CD4-positive, alpha-beta memory T cell (primary cell): ENCODE measurements around the gene MAD2L1. TPM values are rescaled to one million over a fixed set of nuclear protein-coding genes. Genes with fewer than 3 reads are reported as not detected.

Experiments used
- CTCF ChIA-PET: fragments of 350-600 bp; sonication (Branson Sonifier 250); formaldehyde crosslinking; loops from one replicate; lab custom pipeline; 2021; ENCODE audit warnings: inconsistent platforms; ENCODE audit not compliant: partially characterized antibody; lab: Charles Lee
- POLR2A ChIA-PET: fragments of 350-600 bp; sonication (Branson Sonifier 250); formaldehyde crosslinking; loops from one replicate; lab custom pipeline; 2021; ENCODE audit not compliant: partially characterized antibody; lab: Charles Lee
- DNase-seq, 5 donors: peaks; one replicate each; pipeline versions ENCODE4 v3.0.0 to v3.0.0-alpha.2; 2020 to 2022; ENCODE audit warnings: mixed read lengths in 1 of 5
- H3K27ac ChIP-seq: one replicate; pipeline ENCODE4 v1.7.0; 2013; ENCODE audit warnings: low read depth, low read length
- H3K27me3 ChIP-seq: 2 replicates; pipeline ENCODE4 v1.7.0; 2013; ENCODE audit warnings: mild to moderate bottlenecking, low read length, moderate library complexity; ENCODE audit not compliant: insufficient read depth
- H3K36me3 ChIP-seq: 2 replicates; pipeline ENCODE4 v1.7.0; 2013; ENCODE audit warnings: mild to moderate bottlenecking, low read length, moderate library complexity; ENCODE audit not compliant: insufficient read depth
- H3K4me1 ChIP-seq: 2 replicates; pipeline ENCODE4 v1.7.0; 2013; ENCODE audit warnings: mild to moderate bottlenecking, low read length, moderate library complexity; ENCODE audit not compliant: insufficient read depth
- H3K4me3 ChIP-seq, 2 donors: one replicate each; pipeline ENCODE4 v1.7.0; 2013; ENCODE audit warnings: low read length in 2 of 2, mild to moderate bottlenecking in 1 of 2
- H3K9me3 ChIP-seq, 2 donors: one replicate each; pipeline ENCODE4 v1.7.0; 2013; ENCODE audit warnings: low read length in 2 of 2, control low read depth in 1 of 2; ENCODE audit not compliant: control insufficient read depth in 1 of 2
- H3K27ac Mint-ChIP-seq, 7 donors: one replicate each; pipeline ENCODE4 v1.8.0; 2020 to 2021; ENCODE audit warnings: mixed read lengths in 7 of 7, mild to moderate bottlenecking in 6 of 7, inconsistent platforms in 3 of 7, moderate library complexity in 3 of 7
- H3K27me3 Mint-ChIP-seq, 2 donors: one replicate each; pipeline ENCODE4 v1.8.0; 2020 to 2021; ENCODE audit warnings: mixed read lengths in 2 of 2
- H3K36me3 Mint-ChIP-seq, 2 donors: one replicate each; pipeline ENCODE4 v1.8.0; 2020 to 2021; ENCODE audit warnings: mixed read lengths in 2 of 2, inconsistent platforms in 1 of 2, mild to moderate bottlenecking in 1 of 2
- H3K4me1 Mint-ChIP-seq, 4 donors: one replicate each; pipeline ENCODE4 v1.8.0; 2020 to 2021; ENCODE audit warnings: mixed read lengths in 4 of 4, mild to moderate bottlenecking in 1 of 4
- H3K4me3 Mint-ChIP-seq, 8 donors: one replicate each; pipeline ENCODE4 v1.8.0; 2020 to 2021; ENCODE audit warnings: mixed read lengths in 8 of 8, mild to moderate bottlenecking in 7 of 8, moderate library complexity in 6 of 8, inconsistent platforms in 3 of 8
- H3K9me3 Mint-ChIP-seq, 8 donors: one replicate each; pipeline ENCODE4 v1.8.0; 2020 to 2021; ENCODE audit warnings: mixed read lengths in 8 of 8, mild to moderate bottlenecking in 5 of 8, inconsistent platforms in 3 of 8, moderate library complexity in 1 of 8
- intact Hi-C: fragments of 100-400 bp; cut with micrococcal nuclease; formaldehyde crosslinking; loops from one replicate; pipeline ENCODE4 v1.15.1; 2023
- polyA plus RNA-seq, 2 donors: library from polyadenylated mRNA; unstranded; fragments of 300-500 nt; fragmentation: Illumina TruSeq; gene quantifications; one replicate each; pipeline ENCODE4 v1.2.3, GENCODE V29; 2021
- total RNA-seq, 2 experiments: library from RNA; stranded (reverse); gene quantifications; one replicate each; pipeline ENCODE4 v1.2.3, GENCODE V29; 2021

MAD2L1 gene
- total and polyA plus RNA-seq, 4 experiments from 2014 or later = 8.0 to 24.3 (median 11.9) TPM

DNA sequence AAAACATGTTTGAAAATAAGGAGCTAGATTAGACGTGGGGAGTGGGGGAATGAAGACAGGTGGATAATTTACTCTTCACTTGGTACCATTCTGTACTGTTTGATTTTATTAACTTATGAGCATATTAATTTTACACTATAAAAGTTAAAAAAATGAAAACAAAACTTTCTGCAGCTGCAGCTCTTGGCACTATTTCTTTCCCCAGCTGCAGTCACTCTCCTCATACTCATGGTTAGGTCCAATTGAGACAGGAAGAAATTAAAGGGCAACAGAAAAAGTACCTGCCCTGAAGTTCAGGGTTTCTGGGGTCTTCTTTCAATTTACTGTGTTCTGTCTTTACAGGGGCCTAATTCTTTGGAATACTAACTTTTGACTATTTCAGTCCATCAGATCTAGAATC is 15.4 kb downstream of the MAD2L1 start:
- Histone ChIP-seq H3K9me3 (no peaks in the 10 kb centered on the region), H3K4me3 (no peak overlapping the region), H3K36me3 (no peaks in the 10 kb centered on the region), H3K4me1 (no peaks in the 10 kb centered on the region), H3K27ac (no peak overlapping the region), H3K27me3 (no peaks in the 10 kb centered on the region)
- ChIA-PET POLR2A (no interaction called here), CTCF (interaction anchor here (1.0 to 1.4 kb wide), 4 partner anchors 20 to 739 kb away, joined by 3 to 10 read pairs (median 4); partner anchors contain the start of gene PDE5A)
- Mint-ChIP-seq H3K4me1 (peaks cover 2 to 6% (median 3%) of the 10 kb centered on the region in 4 donors), H3K4me3 (no peak overlapping the region), H3K9me3 (no peaks in the 10 kb centered on the region), H3K27ac (no peak overlapping the region), H3K36me3 (no peaks in the 10 kb centered on the region), H3K27me3 (no peaks in the 10 kb centered on the region)
- DNase-seq = no peak
- intact Hi-C loops = loop anchor here (5.0 kb wide), 1 partner anchor 1279 kb away; no protein-coding TSS in a partner anchor

- Histone ChIP-seq H3K9me3 (no peaks in the 10 kb centered on the region), H3K4me1 (no peaks in the 10 kb centered on the region), H3K4me3 (no peak overlapping the region), H3K27ac (no peak overlapping the region), H3K36me3 (no peaks in the 10 kb centered on the region), H3K27me3 (no peaks in the 10 kb centered on the region)
- H3K4me1 Mint-ChIP-seq = peaks cover 2 to 6% (median 3%) of the 10 kb centered on the region in 4 donors
- no peaks in the 10 kb centered on the region for H3K9me3 Mint-ChIP-seq
- ChIA-PET CTCF (interaction anchor here (2.2 kb wide), 1 partner anchor 1067 kb away, joined by 5 read pairs; no protein-coding TSS in a partner anchor), POLR2A (no interaction called here)
- intact Hi-C loops = loop anchor here (1.0 to 5.0 kb wide), 5 partner anchors 421 to 1278 kb away; no protein-coding TSS in a partner anchor
- peak overlapping the region in 1 of 7 donors; percentile 35 for H3K27ac Mint-ChIP-seq
- no peaks in the 10 kb centered on the region for H3K27me3 Mint-ChIP-seq
- peak; percentile 63 to 74 (median 69) for DNase-seq
- peak overlapping the region in 6 of 8 donors; percentile 13 to 87 (median 46) for H3K4me3 Mint-ChIP-seq
- no peaks in the 10 kb centered on the region for H3K36me3 Mint-ChIP-seq
These were observed 16.7 kb downstream of the MAD2L1 start for GRCh38 chr4:120049732-120050494.

DNA sequence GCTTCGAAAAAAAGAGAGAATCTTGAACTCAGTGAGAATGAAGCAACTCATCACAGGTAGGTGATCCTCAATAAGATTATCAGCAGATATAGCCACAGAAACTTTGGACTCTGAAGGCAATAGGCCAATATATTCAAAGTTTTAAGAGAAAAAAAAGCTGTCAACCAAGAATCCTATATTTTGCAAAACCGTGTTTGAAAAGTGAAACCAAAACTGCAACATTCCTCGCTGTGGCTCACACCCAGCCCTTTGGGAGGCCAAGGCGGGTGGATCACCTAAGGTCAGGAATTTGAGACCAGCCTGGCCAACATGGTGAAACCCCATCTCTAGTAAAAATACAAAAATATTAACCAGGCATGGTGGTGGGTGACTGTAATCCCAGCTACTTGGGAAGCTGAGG is 22.8 kb downstream of the MAD2L1 start:
- Histone ChIP-seq H3K4me3 (no peak overlapping the region), H3K4me1 (no peaks in the 10 kb centered on the region), H3K9me3 (no peaks in the 10 kb centered on the region), H3K36me3 (no peaks in the 10 kb centered on the region), H3K27me3 (no peaks in the 10 kb centered on the region), H3K27ac (no peak overlapping the region)
- CTCF ChIA-PET = no interaction called here
- H3K9me3 Mint-ChIP-seq = peaks cover 0 to 13% (median 7%) of the 10 kb centered on the region in 8 donors
- DNase-seq = no peak
- H3K27me3 Mint-ChIP-seq = no peaks in the 10 kb centered on the region
- POLR2A ChIA-PET = no interaction called here
- intact Hi-C loops = no loop called here
- no peak overlapping the region for H3K4me3 Mint-ChIP-seq
- no peak overlapping the region for H3K27ac Mint-ChIP-seq
- H3K36me3 Mint-ChIP-seq = peaks cover 0 to 4% of the 10 kb centered on the region in 2 donors
- peaks cover 0 to 3% (median 0%) of the 10 kb centered on the region in 4 donors for H3K4me1 Mint-ChIP-seq

- H3K27me3 ChIP-seq = no peaks in the 10 kb centered on the region
- Mint-ChIP-seq H3K27me3 (peaks cover 9 to 17% of the 10 kb centered on the region in 2 donors), H3K36me3 (no peaks in the 10 kb centered on the region), H3K4me3 (no peak overlapping the region), H3K9me3 (peaks cover 0 to 1% (median 0%) of the 10 kb centered on the region in 8 donors), H3K27ac (no peak overlapping the region), H3K4me1 (no peaks in the 10 kb centered on the region)
- H3K4me3 ChIP-seq = no peak overlapping the region
- H3K27ac ChIP-seq = no peak overlapping the region
- POLR2A ChIA-PET = no interaction called here
- no peaks in the 10 kb centered on the region for H3K36me3 ChIP-seq
- no peaks in the 10 kb centered on the region for H3K4me1 ChIP-seq
- CTCF ChIA-PET = no interaction called here
- H3K9me3 ChIP-seq = no peaks in the 10 kb centered on the region
- intact Hi-C loops = no loop called here
- no peak for DNase-seq
These were observed 29.2 kb downstream of the MAD2L1 start for GRCh38 chr4:120037411-120037810.

- CTCF ChIA-PET = no interaction called here
- no peak overlapping the region for H3K27ac Mint-ChIP-seq
- DNase-seq = no peak
These were observed 31.7 kb downstream of the MAD2L1 start for GRCh38 chr4:120034913-120035312.

GRCh38 chr4:120026853-120027252 is 39.8 kb downstream of the MAD2L1 start:
- Mint-ChIP-seq H3K4me1 (no peaks in the 10 kb centered on the region), H3K4me3 (no peak overlapping the region), H3K27ac (peak overlapping the region in 1 of 7 donors; percentile 76), H3K36me3 (no peaks in the 10 kb centered on the region), H3K9me3 (no peaks in the 10 kb centered on the region), H3K27me3 (peaks cover 2 to 15% of the 10 kb centered on the region in 2 donors)
- no peaks in the 10 kb centered on the region for H3K9me3 ChIP-seq
- H3K27me3 ChIP-seq = no peaks in the 10 kb centered on the region
- no peaks in the 10 kb centered on the region for H3K36me3 ChIP-seq
- CTCF ChIA-PET = interaction anchor here (0.8 kb wide), 1 partner anchor 9 kb away, joined by 3 read pairs; no protein-coding TSS in a partner anchor
- no peak for DNase-seq
- no peaks in the 10 kb centered on the region for H3K4me1 ChIP-seq
- intact Hi-C loops = no loop called here
- POLR2A ChIA-PET = no interaction called here
- H3K27ac ChIP-seq = no peak overlapping the region
- no peak overlapping the region for H3K4me3 ChIP-seq

More at GRCh38 chr4:120034913-120035312, 31.7 kb downstream of the MAD2L1 start:
- no peak overlapping the region for H3K4me3 Mint-ChIP-seq
- H3K4me1 ChIP-seq = no peaks in the 10 kb centered on the region
- no peaks in the 10 kb centered on the region for H3K36me3 ChIP-seq
- POLR2A ChIA-PET = no interaction called here
- intact Hi-C loops = no loop called here
- peaks cover 11 to 29% of the 10 kb centered on the region in 2 donors for H3K27me3 Mint-ChIP-seq
- H3K9me3 Mint-ChIP-seq = no peaks in the 10 kb centered on the region
- no peaks in the 10 kb centered on the region for H3K36me3 Mint-ChIP-seq
- H3K4me3 ChIP-seq = no peak overlapping the region
- no peak overlapping the region for H3K27ac ChIP-seq
- H3K9me3 ChIP-seq = no peaks in the 10 kb centered on the region
- H3K4me1 Mint-ChIP-seq = no peaks in the 10 kb centered on the region
- H3K27me3 ChIP-seq = no peaks in the 10 kb centered on the region

DNA sequence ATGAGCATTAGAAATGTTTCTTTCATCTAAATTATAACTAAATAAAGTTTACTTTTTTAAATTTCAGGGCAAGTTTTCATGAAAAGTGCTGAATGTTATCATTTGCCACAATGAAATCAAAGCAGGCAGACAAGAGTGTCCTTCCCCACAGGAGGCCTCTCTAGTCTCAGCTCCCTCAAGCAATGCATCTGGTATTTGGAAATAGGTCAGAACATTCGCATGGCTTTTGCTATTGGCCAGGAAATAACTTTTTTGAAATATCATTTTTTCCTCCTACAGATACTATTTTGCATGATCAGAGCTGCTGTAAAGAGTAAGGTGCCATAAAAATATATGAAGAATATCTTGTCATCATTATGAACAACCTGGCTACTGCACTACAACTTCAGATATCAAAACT is 41.1 kb downstream of the MAD2L1 start:
- H3K27ac ChIP-seq = no peak overlapping the region
- Mint-ChIP-seq H3K27me3 (peaks cover 2 to 11% of the 10 kb centered on the region in 2 donors), H3K4me3 (no peak overlapping the region), H3K9me3 (no peaks in the 10 kb centered on the region), H3K4me1 (no peaks in the 10 kb centered on the region), H3K36me3 (no peaks in the 10 kb centered on the region), H3K27ac (no peak overlapping the region)
- H3K4me3 ChIP-seq = no peak overlapping the region
- no peak for DNase-seq
- H3K4me1 ChIP-seq = no peaks in the 10 kb centered on the region
- POLR2A ChIA-PET = no interaction called here
- no peaks in the 10 kb centered on the region for H3K36me3 ChIP-seq
- intact Hi-C loops = no loop called here
- no peaks in the 10 kb centered on the region for H3K9me3 ChIP-seq
- no peaks in the 10 kb centered on the region for H3K27me3 ChIP-seq
- CTCF ChIA-PET = no interaction called here
